Measurements from ENCODE around the gene RPL29.
"Not testable (repeated sequence)": the region's sequence is repeated elsewhere in the genome, so short reads cannot be mapped to it uniquely, and the experiment has no call there.

RPL29 gene

GRCh38 chr3:51995346-51996163 is at the start of gene RPL29:
Gene RPL29, minus strand, starts transcription at chr3:51995895. Its CDS starts 434 bp downstream, at chr3:51995461.
- Histone ChIP-seq H3K9me3 (ENCODE audit: severe bottlenecking) (no peaks in the 10 kb centered on the region), H3K27ac (ENCODE audit: poor library complexity, severe bottlenecking) (peak within 1 kb of the TSS; percentile 83), H3K4me3 (ENCODE audit: severe bottlenecking) (peak within 1 kb of the TSS; percentile 86), H3K4me1 (ENCODE audit: insufficient read depth, poor library complexity, severe bottlenecking) (peaks cover 17% of the 10 kb centered on the region), H3K36me3 (ENCODE audit: low read depth) (peaks cover 44% of the 10 kb centered on the region), H3K27me3 (ENCODE audit: insufficient read depth, poor library complexity, severe bottlenecking) (no peaks in the 10 kb centered on the region)
- ATAC-seq (ENCODE audit: low read depth) (peak; percentile 76), DNase-seq (ENCODE audit: low spot score) (peak; percentile 86)
- no peak for TF ChIP-seq CTCF (IDR thresholded peaks at IDR 0.05; ENCODE audit: poor library complexity, severe bottlenecking)

GRCh38 chr3:52044869-52045619 is 49.3 kb upstream of the RPL29 start:
- Histone ChIP-seq H3K4me1 (ENCODE audit: insufficient read depth, poor library complexity, severe bottlenecking) (peaks cover 40% of the 10 kb centered on the region), H3K27ac (ENCODE audit: poor library complexity, severe bottlenecking) (peak overlapping the region; percentile 99), H3K27me3 (ENCODE audit: insufficient read depth, poor library complexity, severe bottlenecking) (no peaks in the 10 kb centered on the region), H3K4me3 (ENCODE audit: severe bottlenecking) (no peak overlapping the region), H3K36me3 (ENCODE audit: low read depth) (peaks cover 21% of the 10 kb centered on the region), H3K9me3 (ENCODE audit: severe bottlenecking) (no peaks in the 10 kb centered on the region)
- no peak for TF ChIP-seq CTCF (IDR thresholded peaks at IDR 0.05; ENCODE audit: poor library complexity, severe bottlenecking)
- ATAC-seq (ENCODE audit: low read depth) (no peak), DNase-seq (ENCODE audit: low spot score) (no peak)

GRCh38 chr3:52043750-52044149 is 48.1 kb upstream of the RPL29 start:
- no peak overlapping the region for H3K4me3 ChIP-seq (ENCODE audit: severe bottlenecking)
- peaks cover 8% of the 10 kb centered on the region for H3K36me3 ChIP-seq (ENCODE audit: low read depth)
- H3K9me3 ChIP-seq (ENCODE audit: severe bottlenecking): no peaks in the 10 kb centered on the region
- H3K27ac ChIP-seq (ENCODE audit: poor library complexity, severe bottlenecking): peak overlapping the region; percentile 99
- TF ChIP-seq CTCF (IDR thresholded peaks at IDR 0.05; ENCODE audit: poor library complexity, severe bottlenecking): no peak
- no peak for ATAC-seq (ENCODE audit: low read depth)
- DNase-seq (ENCODE audit: low spot score): no peak
- peaks cover 44% of the 10 kb centered on the region for H3K4me1 ChIP-seq (ENCODE audit: insufficient read depth, poor library complexity, severe bottlenecking)
- H3K27me3 ChIP-seq (ENCODE audit: insufficient read depth, poor library complexity, severe bottlenecking): no peaks in the 10 kb centered on the region

GRCh38 chr3:52043039-52043438 is 47.3 kb upstream of the RPL29 start:
- not testable (repeated sequence) for H3K36me3 ChIP-seq (ENCODE audit: low read depth); H3K9me3 ChIP-seq (ENCODE audit: severe bottlenecking); DNase-seq (ENCODE audit: low spot score); H3K4me3 ChIP-seq (ENCODE audit: severe bottlenecking); H3K27me3 ChIP-seq (ENCODE audit: insufficient read depth, poor library complexity, severe bottlenecking); ATAC-seq (ENCODE audit: low read depth)
- Histone ChIP-seq H3K4me1 (ENCODE audit: insufficient read depth, poor library complexity, severe bottlenecking) (peaks cover 44% of the 10 kb centered on the region), H3K27ac (ENCODE audit: poor library complexity, severe bottlenecking) (peak overlapping the region; percentile 99)

DNA sequence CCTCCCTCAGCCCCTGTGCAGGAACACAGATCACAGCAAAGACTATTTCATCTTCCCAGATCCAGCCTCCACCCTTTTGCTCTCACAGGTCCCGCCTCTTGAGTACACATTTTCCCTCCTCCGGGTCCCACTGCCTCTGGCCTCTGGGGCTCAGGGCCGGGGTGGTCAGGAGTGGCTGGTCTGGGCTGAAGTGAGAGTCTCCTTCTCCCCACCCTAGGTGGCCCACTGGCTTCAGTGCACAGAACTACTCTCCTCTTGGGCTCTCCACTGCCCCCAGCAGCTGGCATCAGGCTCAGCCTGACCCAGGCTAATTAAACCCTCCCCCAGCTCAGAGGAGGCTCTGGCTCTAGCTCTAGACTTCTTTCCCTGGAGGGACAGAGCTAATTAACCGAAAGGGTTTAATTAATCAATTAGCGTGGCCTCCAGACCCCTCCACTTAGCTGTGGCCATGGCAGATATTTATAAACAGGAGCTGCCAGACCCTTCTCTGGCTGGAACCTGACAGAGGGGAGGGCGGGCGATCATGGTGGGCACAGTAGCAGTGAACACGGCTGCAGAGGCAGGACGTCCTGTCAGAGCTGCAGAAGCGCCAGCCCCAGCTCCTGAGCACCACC is 45.5 kb upstream of the RPL29 start:
- H3K27me3 ChIP-seq (ENCODE audit: insufficient read depth, poor library complexity, severe bottlenecking): no peaks in the 10 kb centered on the region
- peak overlapping the region; percentile 31 for H3K27ac ChIP-seq (ENCODE audit: poor library complexity, severe bottlenecking)
- ATAC-seq (ENCODE audit: low read depth) (no peak), DNase-seq (ENCODE audit: low spot score) (no peak)
- no peaks in the 10 kb centered on the region for H3K9me3 ChIP-seq (ENCODE audit: severe bottlenecking)
- H3K4me1 ChIP-seq (ENCODE audit: insufficient read depth, poor library complexity, severe bottlenecking): peaks cover 37% of the 10 kb centered on the region
- no peak overlapping the region for H3K4me3 ChIP-seq (ENCODE audit: severe bottlenecking)
- peak; percentile 5 for TF ChIP-seq CTCF (IDR thresholded peaks at IDR 0.05; ENCODE audit: poor library complexity, severe bottlenecking)
- H3K36me3 ChIP-seq (ENCODE audit: low read depth): no peaks in the 10 kb centered on the region
